G401 (cell line): ENCODE measurements around the gene CBL. TPM values are rescaled to one million over a fixed set of nuclear protein-coding genes. Genes with fewer than 3 reads are reported as not detected.
"Not testable (repeated sequence)": the region's sequence is repeated elsewhere in the genome, so short reads cannot be mapped to it uniquely, and the experiment has no call there.

Source experiments
- DNase-seq: peaks from one replicate; pipeline ENCODE4 v3.0.0-alpha.2; 2015; ENCODE audit warnings: low spot score
- in situ Hi-C: cut with HindIII; loops from 2 replicates; pipeline ENCODE4 v1.10.0; 2016; ENCODE audit warnings: low sequenced_read_pairs, mixed read lengths
- total RNA-seq: library from RNA; depleted of rRNA; stranded (reverse); fragments of >200 nt; shearing (Covaris generic); gene quantifications from 2 replicates; pipeline ENCODE4 v1.2.3, GENCODE V29; 2014

The CBL gene
- total RNA-seq, 1 experiment from 2014 or later, result 11.7 TPM

DNA sequence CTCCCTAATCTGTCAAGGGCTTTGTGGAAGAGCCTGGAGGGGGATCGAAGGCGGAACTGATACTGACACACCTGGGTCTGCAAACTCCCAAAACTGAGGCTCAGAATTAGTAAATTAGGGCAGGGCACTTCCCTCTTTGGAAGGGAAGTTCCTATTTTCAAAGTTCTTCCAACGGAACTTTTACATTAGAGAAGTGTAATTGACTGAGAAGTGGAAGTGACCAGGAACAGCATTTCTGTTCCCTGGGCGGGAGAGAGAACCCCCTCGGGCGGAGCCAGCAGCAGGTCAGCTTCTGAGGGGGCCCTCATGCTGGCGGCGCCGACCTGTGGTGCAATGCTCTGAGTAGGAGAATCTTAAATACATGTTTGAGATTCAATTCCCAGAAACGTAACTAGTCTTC lies 1.1 kb upstream of the CBL start:
- DNase-seq, result no peak
- in situ Hi-C loops, result no loop called here

DNA sequence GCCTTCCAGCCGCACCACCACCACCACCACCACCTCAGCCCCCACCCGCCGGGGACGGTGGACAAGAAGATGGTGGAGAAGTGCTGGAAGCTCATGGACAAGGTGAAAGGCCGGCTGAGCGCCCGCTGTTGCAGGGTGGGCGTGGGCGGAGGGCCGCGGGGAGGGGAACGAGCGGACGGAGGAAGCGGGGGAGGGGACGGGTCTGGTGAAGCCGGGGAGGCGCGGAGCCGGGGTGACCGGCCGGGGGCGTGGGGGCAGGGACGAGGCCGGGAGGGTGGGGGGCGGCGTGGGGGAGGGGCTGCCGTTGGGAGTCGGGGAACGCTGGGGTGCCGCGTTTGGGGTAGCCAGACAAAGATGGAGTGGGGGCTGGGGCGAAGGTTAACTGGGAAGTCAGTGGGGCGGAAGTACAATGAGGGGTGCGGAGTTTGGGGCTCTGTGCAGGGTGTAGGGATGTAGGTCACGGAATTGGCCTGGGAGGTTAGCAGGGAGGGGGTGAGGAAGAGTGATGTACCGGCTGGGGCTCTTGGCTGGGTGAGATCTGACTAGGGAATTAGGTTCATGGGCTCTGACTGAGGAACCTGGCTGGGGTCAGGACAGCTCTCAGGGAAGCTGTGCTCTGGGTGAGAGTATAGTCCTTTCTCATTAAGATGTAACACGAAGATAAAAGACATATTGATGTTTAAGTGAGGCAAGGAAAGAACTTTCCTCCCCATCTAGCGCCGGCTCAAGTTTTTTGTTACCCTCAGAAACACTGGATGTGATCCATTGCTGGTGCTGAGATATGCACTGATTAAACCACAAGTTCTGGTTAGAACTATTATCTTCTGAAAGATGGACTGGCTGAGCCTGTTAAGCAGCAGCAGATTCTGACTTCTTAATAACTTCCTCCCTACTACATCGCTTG lies 624 bp downstream of the CBL start:
- peak; percentile 43 for DNase-seq
- in situ Hi-C loops, result no loop called here

DNA sequence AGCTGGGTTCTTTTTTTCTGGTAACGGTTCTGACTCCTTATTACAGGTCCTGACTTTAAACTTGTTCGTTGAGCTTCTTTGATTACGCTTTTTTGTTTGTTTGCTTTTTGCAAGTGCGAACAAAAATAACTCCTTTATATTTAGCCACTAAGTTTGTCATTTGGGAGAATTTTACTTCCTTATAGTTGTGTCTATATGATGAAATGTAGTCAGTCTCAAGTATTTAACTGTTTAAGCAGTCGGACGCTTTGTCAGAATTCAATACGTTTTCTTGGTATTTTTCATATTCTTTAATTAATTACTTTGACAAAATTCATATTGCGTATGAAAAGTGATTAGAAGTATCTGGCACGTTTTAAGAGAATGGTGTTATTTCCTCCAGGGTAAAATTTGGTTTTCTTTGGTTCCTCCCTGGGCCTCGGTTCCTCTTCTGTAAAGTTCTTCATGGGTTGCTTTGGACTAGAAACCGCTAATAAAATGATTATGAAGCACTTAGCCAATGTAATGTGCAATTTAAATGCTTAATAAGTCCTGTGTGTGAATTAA lies 1.3 kb downstream of the CBL start:
- in situ Hi-C loops, result no loop called here

DNA sequence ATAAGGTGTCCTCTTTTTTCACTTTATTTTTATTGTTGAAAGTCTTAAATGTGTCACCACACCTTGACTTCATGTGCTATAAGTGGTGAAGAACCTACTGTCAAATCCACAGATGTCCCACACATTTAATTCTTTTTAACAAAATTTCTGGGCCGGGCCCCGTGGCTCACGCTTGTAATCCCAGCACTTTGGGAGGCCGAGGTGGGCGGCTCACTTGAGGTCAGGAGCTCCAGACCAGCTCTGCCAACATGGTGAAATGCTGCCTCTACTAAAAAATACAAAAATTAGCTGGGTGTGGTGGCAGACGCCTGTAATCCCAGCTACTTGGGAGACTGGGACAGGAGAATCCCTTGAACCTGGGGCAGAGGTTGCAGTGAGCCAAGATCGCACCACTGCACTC lies 3.0 kb downstream of the CBL start:
- in situ Hi-C loops, result no loop called here
- DNase-seq, result no peak

More for the DNA sequence above, 1.3 kb downstream of the CBL start:
- DNase-seq, result no peak

DNA sequence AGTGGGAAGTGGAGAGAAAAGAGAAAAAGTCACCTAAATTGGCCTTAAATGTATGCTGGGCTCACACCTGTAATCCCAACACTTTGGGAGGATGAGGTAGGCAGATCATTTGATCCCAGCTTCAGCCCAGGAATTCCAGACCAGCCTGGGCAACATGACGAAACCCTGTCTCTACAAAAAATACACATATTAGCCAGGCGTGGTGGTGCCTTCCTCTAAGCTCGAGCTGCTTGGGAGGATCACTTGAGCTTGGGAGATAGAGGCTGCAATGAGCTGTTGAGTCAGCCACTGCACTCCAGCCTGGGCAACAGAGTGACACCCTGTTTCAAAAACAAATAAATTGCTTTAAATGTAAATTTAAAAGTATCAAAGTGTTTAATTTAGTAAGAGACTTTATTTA lies 3.9 kb downstream of the CBL start:
- in situ Hi-C loops, result no loop called here
- DNase-seq, result no peak

- no peak for DNase-seq
- in situ Hi-C loops, result no loop called here
Measured at GRCh38 chr11:119218141-119218878, 12.2 kb downstream of the CBL start.

DNA sequence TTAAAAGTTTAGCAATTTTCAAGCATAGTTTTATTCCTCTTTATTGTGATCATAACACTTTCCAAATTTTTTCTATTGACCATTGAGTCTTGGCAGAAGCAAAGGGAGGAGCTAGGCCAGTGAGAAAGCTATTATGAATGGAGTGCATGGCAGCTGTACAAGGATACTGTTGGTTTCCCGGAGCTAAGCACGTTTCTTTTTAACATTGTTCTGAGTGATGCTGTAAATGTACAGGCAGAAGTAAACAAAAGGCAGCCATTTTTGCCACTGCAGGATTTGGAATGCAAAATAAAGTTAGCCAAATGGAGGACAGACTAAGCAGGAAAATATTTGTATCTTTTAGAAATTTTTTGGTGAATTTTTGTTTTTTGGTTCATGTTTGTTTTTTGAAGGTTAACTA lies 16.2 kb downstream of the CBL start:
- in situ Hi-C loops, result no loop called here
- peak; percentile 43 for DNase-seq

- in situ Hi-C loops, result no loop called here
- no peak for DNase-seq
Measured at GRCh38 chr11:119222891-119223290, 16.8 kb downstream of the CBL start.

GRCh38 chr11:119223856-119224255 lies 17.7 kb downstream of the CBL start:
- in situ Hi-C loops, result no loop called here
- DNase-seq, result no peak

GRCh38 chr11:119228535-119229287 lies 22.6 kb downstream of the CBL start:
- DNase-seq, in situ Hi-C loops: not testable (repeated sequence)

- in situ Hi-C loops, result no loop called here
- no peak for DNase-seq
Measured at GRCh38 chr11:119229288-119229672, 23.1 kb downstream of the CBL start.

GRCh38 chr11:119229741-119230140 lies 23.6 kb downstream of the CBL start:
- in situ Hi-C loops, result no loop called here

DNA sequence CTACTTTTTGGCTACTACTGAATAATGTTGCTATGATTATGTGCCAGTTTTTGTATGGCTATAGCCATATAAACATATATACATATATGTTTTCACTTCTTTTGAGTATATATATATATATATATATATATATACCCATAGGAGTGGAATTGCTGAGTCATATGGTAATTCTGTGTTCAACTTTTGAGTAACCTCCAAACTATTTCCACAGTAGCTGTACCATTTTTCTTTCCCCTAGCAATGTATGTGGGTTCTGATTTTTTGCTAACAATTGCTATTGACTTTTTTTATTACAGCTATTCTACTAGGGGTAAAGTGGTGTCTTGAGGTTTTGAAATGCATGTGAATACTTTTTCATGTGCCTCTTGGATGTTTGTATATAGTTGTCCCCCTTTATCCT lies 30.4 kb downstream of the CBL start:
- in situ Hi-C loops, result no loop called here
- DNase-seq, result no peak

More at GRCh38 chr11:119229741-119230140, 23.6 kb downstream of the CBL start:
- no peak for DNase-seq

DNA sequence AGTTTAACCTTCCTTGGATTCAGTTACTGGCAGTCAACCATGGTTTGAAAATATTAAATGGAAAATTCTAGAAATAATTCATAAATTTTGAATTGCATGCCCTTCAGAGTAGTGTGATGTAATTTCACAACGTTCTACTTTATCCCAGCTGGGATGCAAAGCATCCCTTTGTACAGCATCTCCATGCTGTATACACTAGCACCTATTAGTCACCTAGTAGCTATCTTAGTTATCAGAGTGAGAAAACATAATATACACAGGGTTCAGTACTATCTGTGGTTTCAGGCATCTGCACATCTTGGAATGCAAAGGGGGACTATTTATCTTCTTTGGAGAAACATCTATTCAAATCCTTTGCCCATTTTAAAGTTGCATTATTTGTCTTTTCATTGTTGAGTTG lies 30.8 kb downstream of the CBL start:
- no peak for DNase-seq
- in situ Hi-C loops, result no loop called here

GRCh38 chr11:119237515-119237914 lies 31.4 kb downstream of the CBL start:
- DNase-seq, result no peak
- in situ Hi-C loops, result no loop called here

DNA sequence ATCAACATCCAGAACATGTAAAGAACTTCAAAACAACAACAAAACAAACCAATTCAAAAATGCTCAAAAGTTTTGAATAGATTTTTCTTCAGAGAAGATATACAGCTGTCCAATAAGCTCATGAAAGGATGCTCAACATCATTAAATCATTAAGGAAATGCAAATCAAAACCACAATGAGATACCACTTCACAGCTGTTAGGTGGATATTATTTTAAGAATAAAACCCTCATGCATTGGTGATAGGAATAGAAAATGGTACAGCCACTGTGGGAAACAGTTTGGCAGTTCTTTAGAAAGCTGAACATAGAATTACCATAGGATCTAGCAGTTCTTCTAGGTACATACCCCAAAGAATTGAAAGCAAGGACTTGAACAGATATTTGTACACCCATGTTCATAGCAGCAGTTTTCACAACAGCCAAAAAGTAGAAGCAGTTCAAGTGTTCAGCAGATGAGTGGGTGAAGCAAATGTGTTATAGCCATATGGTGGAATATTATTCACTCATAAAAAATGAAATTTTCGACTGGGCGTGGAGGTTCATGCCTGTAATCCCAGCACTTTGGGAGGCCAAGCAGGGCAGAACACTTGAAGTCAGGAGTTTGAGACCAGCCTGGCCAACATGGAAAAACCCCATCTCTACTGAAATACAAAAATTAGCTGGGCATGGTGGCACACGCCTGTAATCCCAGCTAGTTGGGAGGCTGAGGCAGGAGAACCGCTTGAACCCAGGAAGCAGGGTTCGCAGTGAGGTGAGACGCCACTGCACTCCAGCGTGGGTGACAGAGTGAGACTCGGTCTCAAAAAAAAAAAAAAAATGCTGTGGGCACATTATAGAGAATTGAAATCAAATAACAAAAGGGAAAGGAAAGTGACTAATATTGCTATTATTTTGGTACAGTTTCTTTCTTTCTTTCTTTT lies 42.9 kb downstream of the CBL start:
- in situ Hi-C loops, result no loop called here
- DNase-seq, result no peak

DNA sequence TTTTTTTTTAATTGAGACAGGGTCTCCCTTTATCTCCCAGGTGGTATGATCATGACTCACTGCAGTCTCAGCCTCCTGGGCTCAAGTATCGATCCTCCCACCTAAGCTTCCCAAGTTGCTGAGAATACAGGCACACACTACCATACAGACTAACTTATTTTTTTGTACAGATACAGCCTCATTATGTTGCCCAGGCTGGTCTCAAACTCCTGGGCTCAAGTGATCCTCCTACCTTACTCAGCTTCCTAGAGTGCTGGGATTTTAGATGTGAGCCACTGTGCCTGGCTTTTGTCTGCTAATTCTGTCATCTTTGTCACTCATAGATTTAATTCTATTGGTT lies 43.5 kb downstream of the CBL start:
- in situ Hi-C loops, result no loop called here
- no peak for DNase-seq

DNA sequence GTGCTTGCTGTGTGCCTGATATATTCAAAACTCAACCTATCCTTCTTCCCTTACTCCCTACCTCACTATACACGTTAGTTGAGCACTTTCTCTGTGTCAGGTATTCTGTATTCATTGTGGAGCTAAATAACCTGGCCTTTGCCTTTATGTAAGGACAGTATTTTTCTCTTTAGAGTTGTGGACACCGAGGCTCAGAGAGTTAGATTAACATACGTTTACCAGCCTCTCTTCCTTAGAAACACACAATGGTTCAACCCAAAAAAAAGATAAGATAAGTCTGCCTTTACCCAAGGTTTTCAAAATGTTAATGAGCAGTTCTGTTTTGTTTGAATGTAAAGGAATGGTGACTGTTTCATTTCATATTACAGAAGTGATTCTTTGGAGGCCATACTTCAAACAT lies 45.0 kb downstream of the CBL start:
- in situ Hi-C loops, result no loop called here
- DNase-seq, result no peak

DNA sequence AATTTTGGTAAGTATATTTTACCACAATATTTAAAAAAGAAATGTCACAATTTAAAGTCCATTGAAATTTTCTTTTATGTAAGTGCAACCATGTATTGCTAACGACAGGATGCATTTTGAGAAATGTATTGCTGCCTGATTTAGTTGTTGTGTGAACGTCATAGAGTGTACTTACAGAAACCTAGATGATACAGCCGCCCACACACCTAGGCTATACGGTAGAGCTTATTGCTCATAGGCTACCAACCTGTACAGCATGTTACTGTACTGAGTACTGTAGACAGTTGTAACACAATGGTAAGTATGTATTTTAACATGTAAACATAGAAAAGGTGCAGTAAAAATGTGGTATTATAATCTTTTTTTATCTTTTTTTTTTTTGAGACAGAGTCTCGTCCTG lies 48.1 kb downstream of the CBL start:
- DNase-seq, result no peak
- in situ Hi-C loops, result no loop called here
